ENCODE measurements around the gene GET4.
"Not testable (repeated sequence)": the region's sequence is repeated elsewhere in the genome, so short reads cannot be mapped to it uniquely, and the experiment has no call there.

Gene GET4

GRCh38 chr7:844514-844913 lies 31.8 kb upstream of the GET4 start:
- DNase-seq (ENCODE audit: low read depth) = no peak
- in situ Hi-C loops (cut with HindIII; ENCODE audit: low sequenced_read_pairs) = loop anchor here (5.0 kb wide), 1 partner anchor 57 kb away; no protein-coding TSS in a partner anchor
- no peak overlapping the region for H3K4me3 ChIP-seq (ENCODE audit: low read depth, low read length)
- TF ChIP-seq CTCF (IDR thresholded peaks at IDR 0.05; ENCODE audit: low read depth, low read length, missing control alignments) = no peak

GRCh38 chr7:845091-845490 lies 31.3 kb upstream of the GET4 start:
- H3K4me3 ChIP-seq (ENCODE audit: low read depth, low read length) = no peak overlapping the region
- in situ Hi-C loops (cut with HindIII; ENCODE audit: low sequenced_read_pairs) = no loop called here
- TF ChIP-seq CTCF (IDR thresholded peaks at IDR 0.05; ENCODE audit: low read depth, low read length, missing control alignments) = no peak
- no peak for DNase-seq (ENCODE audit: low read depth)

- in situ Hi-C loops (cut with HindIII; ENCODE audit: low sequenced_read_pairs) = no loop called here
- TF ChIP-seq CTCF (IDR thresholded peaks at IDR 0.05; ENCODE audit: low read depth, low read length, missing control alignments) = no peak
- no peak for DNase-seq (ENCODE audit: low read depth)
- H3K4me3 ChIP-seq (ENCODE audit: low read depth, low read length) = no peak overlapping the region
Observed at GRCh38 chr7:845731-846130, 30.6 kb upstream of the GET4 start.

- DNase-seq (ENCODE audit: low read depth); in situ Hi-C loops (cut with HindIII; ENCODE audit: low sequenced_read_pairs); H3K4me3 ChIP-seq (ENCODE audit: low read depth, low read length): not testable (repeated sequence)
Observed at GRCh38 chr7:846958-847650, 29.2 kb upstream of the GET4 start.

GRCh38 chr7:847728-848127 lies 28.6 kb upstream of the GET4 start:
- H3K4me3 ChIP-seq (ENCODE audit: low read depth, low read length); DNase-seq (ENCODE audit: low read depth); in situ Hi-C loops (cut with HindIII; ENCODE audit: low sequenced_read_pairs): not testable (repeated sequence)

- no peak for TF ChIP-seq CTCF (IDR thresholded peaks at IDR 0.05; ENCODE audit: low read depth, low read length, missing control alignments)
- no peak overlapping the region for H3K4me3 ChIP-seq (ENCODE audit: low read depth, low read length)
- no peak for DNase-seq (ENCODE audit: low read depth)
- in situ Hi-C loops (cut with HindIII; ENCODE audit: low sequenced_read_pairs) = no loop called here
Observed at GRCh38 chr7:849145-849544, 27.2 kb upstream of the GET4 start.

GRCh38 chr7:849781-850180 lies 26.6 kb upstream of the GET4 start:
- no peak for DNase-seq (ENCODE audit: low read depth)
- in situ Hi-C loops (cut with HindIII; ENCODE audit: low sequenced_read_pairs) = no loop called here
- no peak overlapping the region for H3K4me3 ChIP-seq (ENCODE audit: low read depth, low read length)
- no peak for TF ChIP-seq CTCF (IDR thresholded peaks at IDR 0.05; ENCODE audit: low read depth, low read length, missing control alignments)

- DNase-seq (ENCODE audit: low read depth) = no peak
- no peak for TF ChIP-seq CTCF (IDR thresholded peaks at IDR 0.05; ENCODE audit: low read depth, low read length, missing control alignments)
- H3K4me3 ChIP-seq (ENCODE audit: low read depth, low read length) = no peak overlapping the region
- in situ Hi-C loops (cut with HindIII; ENCODE audit: low sequenced_read_pairs) = no loop called here
Observed at GRCh38 chr7:851204-851603, 25.1 kb upstream of the GET4 start.
